ENCODE data around the gene WWC1.
"Not testable (repeated sequence)": the region's sequence is repeated elsewhere in the genome, so short reads cannot be mapped to it uniquely, and the experiment has no call there.

WWC1 gene

DNA sequence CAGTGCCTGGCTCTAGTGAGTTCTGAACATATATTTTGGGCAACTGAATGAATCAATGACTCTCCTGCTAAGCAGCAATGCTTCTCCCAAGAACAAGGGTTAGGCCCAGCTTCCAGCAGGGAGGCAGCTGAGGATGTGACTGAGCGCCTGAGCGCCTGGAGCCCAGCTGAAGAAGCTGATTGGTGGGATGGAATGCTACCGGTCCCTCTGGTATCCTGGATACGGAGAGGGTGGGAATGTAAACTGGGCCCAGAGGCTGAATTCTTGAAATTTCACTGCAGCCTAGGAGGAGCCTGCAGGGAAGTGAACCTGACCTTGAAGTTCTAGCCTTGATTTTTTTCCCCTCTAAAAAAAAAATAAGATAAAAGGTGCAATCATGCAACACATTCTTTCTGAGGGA is 43.2 kb downstream of the WWC1 start:
- peak; percentile 64 for DNase-seq (ENCODE audit: low read depth)

GRCh38 chr5:168337361-168337760 is 45.9 kb downstream of the WWC1 start:
- DNase-seq (ENCODE audit: low read depth): no peak

DNA sequence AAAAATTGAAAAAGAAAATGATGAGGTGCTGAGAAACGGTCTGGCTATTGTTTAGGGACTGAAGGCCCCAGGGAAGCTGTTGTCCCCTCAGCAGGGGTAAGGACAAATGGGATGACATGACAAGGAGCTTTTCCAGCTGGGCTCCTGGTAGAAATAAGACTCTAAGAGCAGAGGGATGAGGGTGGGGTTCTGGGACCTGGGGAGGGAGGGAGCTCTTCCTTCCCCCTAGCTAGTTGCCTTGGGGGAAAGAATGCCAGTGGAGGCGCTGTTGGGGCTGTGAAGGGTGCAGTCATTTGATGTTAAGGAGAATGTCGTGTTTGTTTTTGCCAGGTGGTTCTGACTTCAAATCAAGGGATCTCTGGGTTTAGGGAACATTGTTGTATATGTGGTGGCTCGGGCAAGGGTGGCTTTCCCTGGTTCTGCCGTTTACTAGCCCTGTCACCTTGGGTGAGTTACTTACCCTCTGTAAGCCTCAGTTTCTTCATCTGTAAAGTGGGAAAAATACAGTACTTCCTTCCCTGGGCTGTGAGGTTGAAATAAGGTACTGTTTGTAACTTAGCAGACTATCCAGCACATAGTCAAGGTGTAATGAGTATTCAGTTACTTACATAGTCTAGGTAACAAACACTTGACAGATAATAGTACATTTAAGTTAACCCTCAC is 47.8 kb downstream of the WWC1 start:
- DNase-seq (ENCODE audit: low read depth): no peak

DNA sequence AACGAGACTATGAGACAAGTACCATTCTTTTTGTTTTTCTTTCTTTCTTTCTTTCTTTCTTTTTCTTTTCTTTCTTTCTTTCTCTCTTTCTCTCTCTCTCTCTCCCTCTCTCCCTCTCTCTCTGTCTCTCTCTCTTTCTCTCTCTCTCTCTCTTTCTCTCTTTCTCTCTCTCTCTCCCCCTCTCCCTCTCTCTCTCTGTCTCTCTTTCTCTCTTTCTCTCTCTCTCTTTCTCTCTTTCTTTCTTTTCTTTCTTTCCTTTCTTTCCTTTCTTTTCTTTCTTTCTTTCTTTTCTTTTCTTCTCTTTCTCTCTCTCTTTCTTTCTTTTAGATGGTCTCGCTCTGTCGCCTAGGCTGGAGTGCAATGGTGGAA is 48.3 kb downstream of the WWC1 start:
- DNase-seq (ENCODE audit: low read depth): not testable (repeated sequence)

GRCh38 chr5:168340487-168340886 is 49.0 kb downstream of the WWC1 start:
- no peak for DNase-seq (ENCODE audit: low read depth)

DNA sequence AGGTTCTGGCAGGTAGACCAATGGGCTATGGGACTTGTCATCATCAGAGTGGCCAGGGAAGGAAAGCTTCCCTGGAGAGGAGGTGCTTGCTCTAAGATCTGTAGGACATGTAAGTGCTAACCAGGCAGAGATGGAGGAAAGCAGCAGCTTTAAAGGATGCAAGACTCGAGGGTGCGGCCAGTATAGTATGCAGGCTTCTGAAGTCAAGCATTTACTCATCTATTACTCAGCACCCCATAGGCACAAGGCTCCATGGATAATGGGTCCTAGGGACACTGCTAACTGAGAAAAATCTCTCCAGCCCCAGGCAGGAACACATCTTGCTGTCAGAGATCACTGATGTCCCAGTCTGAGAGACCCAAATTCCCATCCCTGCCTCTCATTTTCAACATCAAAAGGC is 49.7 kb downstream of the WWC1 start:
- DNase-seq (ENCODE audit: low read depth): no peak

GRCh38 chr5:168342151-168342825 is 50.8 kb downstream of the WWC1 start:
- no peak for DNase-seq (ENCODE audit: low read depth)

DNA sequence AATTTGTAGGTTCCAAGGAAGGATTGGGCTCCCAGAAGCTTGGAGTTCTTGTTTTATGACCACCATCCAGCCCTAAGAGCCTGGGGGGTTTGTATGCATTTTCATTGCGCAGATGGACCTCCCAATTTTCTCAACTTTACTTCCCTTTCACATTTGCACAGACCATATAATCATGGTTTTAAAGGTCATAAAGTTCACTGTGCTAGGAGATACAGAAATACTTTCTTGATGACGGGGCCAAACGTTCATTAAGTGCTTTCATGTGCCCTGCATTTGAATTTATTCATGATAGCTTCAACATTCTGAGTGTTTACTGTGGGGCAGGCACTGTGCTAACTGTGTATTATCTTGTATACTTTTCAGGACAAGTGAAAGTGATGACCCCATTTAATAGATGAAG is 51.5 kb downstream of the WWC1 start:
- no peak for DNase-seq (ENCODE audit: low read depth)

DNA sequence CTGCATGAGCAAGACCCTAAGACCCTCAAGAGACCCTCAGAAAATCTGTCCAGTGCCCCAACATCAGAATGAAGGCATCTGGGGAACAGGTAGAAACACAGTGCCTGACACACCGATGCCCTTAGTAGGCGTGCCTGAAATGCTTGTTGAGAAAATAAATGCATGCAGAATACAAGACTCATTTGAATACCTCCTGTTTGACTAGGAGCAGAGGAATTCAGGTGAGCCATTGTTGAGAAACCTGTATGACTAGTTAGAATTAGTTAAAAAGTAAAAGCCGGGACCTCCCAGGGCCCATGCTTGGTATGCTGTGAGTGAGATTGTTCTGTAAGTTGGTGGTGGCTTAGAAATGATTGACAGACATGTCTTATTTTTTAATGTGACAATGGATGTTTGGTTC is 55.0 kb downstream of the WWC1 start:
- DNase-seq (ENCODE audit: low read depth): no peak

DNA sequence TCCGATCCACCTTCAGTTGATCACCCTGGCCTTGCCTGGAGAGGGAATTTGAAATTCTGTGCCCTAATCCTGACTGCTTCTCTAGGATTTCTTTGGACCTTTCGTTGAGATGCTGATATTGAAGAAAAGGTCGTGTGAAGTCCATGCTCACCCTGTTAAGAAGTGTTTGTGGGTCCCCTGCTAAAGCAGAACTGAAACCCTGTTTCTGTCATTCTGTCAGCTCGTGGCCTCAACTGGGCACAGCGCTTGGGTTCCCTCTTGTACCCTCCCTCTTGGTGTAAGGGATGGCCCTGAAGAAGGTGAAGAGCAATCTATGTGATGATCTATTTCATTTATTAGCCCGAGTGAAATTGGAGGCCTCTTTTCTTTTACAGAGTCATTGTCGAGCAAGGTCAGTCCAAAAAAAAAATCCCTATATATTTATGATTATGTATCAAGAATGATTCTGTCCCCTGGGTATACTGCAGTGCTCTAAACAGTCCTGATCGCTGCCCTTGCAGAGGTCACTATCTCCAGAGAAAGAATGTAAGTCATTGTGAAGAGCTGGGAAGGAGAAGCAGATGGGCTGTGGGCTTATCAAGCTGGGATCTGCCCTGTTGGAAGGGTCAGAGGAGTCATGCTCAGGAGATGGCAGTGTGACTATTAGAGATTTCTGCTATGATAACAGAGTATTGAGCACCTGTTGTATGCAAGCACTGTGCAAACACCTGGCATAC is 56.1 kb downstream of the WWC1 start:
- no peak for DNase-seq (ENCODE audit: low read depth)

GRCh38 chr5:168348084-168348414 is 56.6 kb downstream of the WWC1 start:
- no peak for DNase-seq (ENCODE audit: low read depth)

DNA sequence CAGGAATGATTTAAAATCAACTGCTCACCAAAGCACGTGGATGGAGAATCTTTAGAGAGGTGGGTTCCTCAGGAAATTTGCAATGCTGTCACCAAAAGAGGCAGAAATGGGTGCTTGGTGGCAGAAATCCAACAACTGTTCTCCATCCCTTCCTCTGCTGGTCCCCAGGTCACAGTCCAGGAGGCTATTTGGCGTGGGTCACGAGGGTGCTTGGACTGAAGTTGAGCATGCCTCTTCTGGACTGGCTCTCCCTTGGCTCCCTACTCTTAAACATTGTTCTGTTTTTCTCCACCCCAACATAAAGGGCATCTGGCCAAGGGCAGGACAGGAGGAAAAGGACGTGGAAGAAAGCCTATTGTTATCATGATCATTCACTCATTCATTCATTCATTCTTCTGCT is 58.9 kb downstream of the WWC1 start:
- DNase-seq (ENCODE audit: low read depth): no peak

- no peak for DNase-seq (ENCODE audit: low read depth)
Measured at GRCh38 chr5:168353216-168353957, 61.9 kb downstream of the WWC1 start.

DNA sequence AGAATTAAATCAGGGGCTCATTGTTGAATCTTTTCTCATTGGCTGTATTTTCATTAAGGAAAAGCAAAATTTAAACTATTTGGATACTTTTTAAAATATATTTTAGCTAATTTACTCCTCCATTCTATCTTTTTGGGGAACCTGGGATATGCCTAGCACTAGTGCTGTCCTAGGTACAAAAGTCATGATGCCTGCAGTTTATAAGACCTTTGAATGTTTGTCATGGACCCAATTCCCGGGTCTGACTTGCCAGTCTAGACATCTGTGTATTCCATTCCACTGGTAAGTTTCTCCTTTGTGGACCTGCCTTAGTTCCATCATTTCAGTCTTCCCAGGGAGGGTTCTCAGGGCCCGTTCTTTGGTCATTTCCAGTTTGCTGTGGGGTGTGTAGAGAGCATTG is 63.0 kb downstream of the WWC1 start:
- no peak for DNase-seq (ENCODE audit: low read depth)

- DNase-seq (ENCODE audit: low read depth): no peak
Measured at GRCh38 chr5:168356171-168356570, 64.7 kb downstream of the WWC1 start.

- no peak for DNase-seq (ENCODE audit: low read depth)
Measured at GRCh38 chr5:168356592-168356991, 65.1 kb downstream of the WWC1 start.

DNA sequence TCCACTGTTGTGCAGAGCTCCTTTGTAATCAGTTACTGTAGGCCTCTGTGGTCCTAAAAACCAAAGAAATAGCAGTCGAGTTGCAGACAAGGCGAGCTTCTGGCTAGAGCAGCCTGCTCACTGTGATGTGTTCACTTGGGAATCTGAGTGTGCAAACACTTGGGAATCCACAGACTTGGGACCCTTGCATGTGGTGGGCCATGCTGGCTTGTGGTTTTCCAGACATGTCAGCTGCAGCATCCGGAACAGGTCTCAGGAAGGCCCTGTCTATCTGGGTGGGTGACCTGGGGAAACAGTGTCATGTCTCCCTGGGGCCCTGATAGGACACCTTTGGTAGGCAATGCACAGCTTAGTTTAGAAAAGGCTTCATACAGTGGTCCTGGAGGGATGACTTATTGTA is 66.4 kb downstream of the WWC1 start:
- DNase-seq (ENCODE audit: low read depth): no peak

- DNase-seq (ENCODE audit: low read depth): no peak
Measured at GRCh38 chr5:168359820-168360460, 68.5 kb downstream of the WWC1 start.

DNA sequence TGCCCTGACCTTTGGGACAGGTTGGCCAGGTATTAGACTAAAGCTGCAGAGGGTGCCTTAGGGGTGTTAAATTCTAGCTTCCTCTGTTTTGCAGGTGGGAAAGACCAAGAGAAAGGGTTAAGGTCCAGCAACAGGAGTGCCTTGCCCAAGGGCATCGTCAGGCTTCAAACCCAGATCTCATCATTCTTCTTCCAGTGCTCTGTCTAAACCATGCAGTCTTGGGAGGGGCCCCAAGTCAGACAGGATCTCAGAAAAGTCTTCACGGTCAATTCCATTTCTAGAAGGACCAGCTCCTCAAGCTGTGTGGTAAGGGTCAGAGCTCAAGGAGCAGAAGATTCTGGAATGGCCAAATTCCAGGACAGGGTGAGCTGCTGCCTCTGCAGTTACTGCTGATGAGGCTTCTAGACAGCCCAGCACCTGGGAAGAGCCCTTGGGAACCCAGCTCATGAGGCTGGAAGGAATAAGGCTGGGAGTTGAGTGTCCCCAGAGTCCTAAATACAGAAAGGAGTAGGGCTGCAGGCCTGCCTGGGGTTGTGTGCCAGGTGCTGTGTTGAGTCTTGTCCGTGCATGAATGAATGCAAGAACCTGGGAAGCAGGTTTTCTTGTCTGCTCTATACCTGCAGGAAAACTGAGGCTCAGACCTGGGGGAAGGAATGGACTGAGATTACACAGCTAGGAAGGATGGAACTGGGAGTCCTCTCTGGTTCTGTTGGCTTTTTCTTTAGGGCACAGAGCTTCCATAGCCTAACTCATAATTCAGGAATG is 69.3 kb downstream of the WWC1 start:
- no peak for DNase-seq (ENCODE audit: low read depth)

DNA sequence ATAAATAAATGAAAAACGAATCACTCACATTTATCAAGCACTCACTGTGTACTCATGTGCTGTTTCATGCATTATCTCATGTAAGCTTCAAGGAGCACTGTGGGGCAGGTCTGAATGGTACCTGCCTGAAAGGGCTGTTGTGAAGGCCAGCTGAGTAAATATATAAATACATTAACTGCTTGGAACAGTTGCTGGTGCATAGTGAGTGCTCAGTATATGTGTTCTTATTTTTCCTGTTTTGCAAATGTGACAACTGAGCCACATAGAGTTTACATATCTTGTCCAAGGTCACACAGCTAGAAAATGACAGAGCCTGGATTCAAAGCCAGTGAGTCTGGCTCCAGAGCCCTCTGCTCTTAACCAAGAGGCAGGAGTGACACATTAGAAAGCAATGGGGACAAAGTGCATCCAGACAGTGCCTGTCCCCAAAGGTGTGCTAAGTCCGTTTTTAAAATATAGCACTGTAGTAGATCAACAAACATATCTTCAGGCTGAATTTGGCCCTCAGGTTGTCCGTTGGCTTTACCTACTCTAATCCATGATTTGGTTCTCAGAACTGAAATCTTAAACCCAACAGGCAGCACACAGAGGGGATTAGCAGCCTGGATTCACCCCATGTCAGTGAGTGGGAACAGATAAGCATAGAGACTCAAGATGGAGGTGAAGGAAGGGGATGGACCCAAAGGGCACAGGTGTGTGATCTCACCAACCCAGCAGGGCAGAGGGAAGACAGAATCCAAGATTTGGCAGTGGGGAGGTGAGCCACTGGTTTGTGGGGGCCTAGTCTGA is 70.8 kb downstream of the WWC1 start:
- no peak for DNase-seq (ENCODE audit: low read depth)

DNA sequence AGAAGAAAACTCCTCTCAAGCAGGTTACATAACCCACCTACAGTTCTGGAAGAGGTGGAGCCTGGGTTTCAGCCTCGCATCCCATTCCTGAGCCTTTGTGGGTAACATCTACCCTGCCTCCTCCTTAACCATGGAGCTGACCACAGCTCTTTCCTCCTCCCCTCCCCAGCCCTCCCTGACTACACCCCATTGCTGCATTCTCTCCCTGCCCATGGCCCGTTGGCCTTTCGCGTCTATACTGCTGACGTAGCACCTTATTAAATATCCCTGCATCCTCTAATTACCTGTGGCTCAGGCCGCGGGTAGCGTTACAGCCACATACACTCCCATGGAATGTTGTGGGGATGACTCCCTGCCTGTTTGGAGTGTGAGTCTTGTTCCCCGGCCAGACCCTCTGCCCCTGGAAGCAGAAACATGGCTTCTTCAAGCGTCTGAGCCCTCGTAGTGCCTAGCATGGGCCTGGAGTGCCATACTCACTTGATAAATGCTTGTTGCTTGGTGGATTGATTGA is 72.8 kb downstream of the WWC1 start:
- DNase-seq (ENCODE audit: low read depth): no peak
